ENCODE data around the gene BRD1. TPM values are rescaled to one million over a fixed set of nuclear protein-coding genes. Genes with fewer than 3 reads are reported as not detected.

Gene BRD1
- total RNA-seq, 1 experiment from 2014 or later: 19.1 TPM

GRCh38 chr22:49775191-49775866, 52.3 kb downstream of the BRD1 start:
- Histone ChIP-seq H3K9ac (ENCODE audit: low read length) (no peak overlapping the region), H3K27ac (ENCODE audit: low read length) (no peak overlapping the region), H2AFZ (ENCODE audit: low read length) (no peak overlapping the region), H3F3A (ENCODE audit: low read length, unreplicated experiment) (no peaks in the 10 kb centered on the region), H3K9me2 (replicated peaks; ENCODE audit: low read length) (no peaks in the 10 kb centered on the region), H3K4me1 (ENCODE audit: insufficient read depth, low read length) (no peaks in the 10 kb centered on the region), H3K4me2 (ENCODE audit: low read length) (no peak overlapping the region), H3K79me2 (ENCODE audit: low read length) (0 out of 2 replicates have a peak, but pooled peaks cover 3% of the 10 kb centered on the region), H3K4me3 (ENCODE audit: low read length) (no peak overlapping the region), H4K20me1 (ENCODE audit: low read length) (no peaks in the 10 kb centered on the region), H3K27me3 (ENCODE audit: low read length) (no peaks in the 10 kb centered on the region), H3K9me3 (ENCODE audit: low read length) (no peaks in the 10 kb centered on the region), H3K36me3 (ENCODE audit: low read depth, low read length) (peaks cover 7% of the 10 kb centered on the region; the same call in 1 of the 2 replicates)
- ChIA-PET CTCF (no interaction called here), POLR2A (ENCODE audit: unreplicated experiment) (no interaction called here)
- TF ChIP-seq EZH2 (IDR thresholded peaks at IDR 0.05; ENCODE audit: low read length, unreplicated experiment) (no peak), CTCF (conservative IDR thresholded peaks at IDR 0.05; ENCODE audit: low read depth, low read length) (no peak), EZH2phosphoT487 (IDR thresholded peaks at IDR 0.05; ENCODE audit: borderline replicate concordance, low read length) (no peak)
- no TSS peak for BruUV-seq (replicated peaks)
- ATAC-seq (no peak), DNase-seq (no peak)
- intact Hi-C loops (cut with micrococcal nuclease): no loop called here

GRCh38 chr22:49774499-49775151, 53.0 kb downstream of the BRD1 start:
- H3K27ac ChIP-seq (ENCODE audit: low read length): no peak overlapping the region
- H2AFZ ChIP-seq (ENCODE audit: low read length): no peak overlapping the region
- no peaks in the 10 kb centered on the region for H3K27me3 ChIP-seq (ENCODE audit: low read length)
- no peak for ATAC-seq
- no peaks in the 10 kb centered on the region for H3F3A ChIP-seq (ENCODE audit: low read length, unreplicated experiment)
- intact Hi-C loops (cut with micrococcal nuclease): no loop called here
- no peak overlapping the region for H3K9ac ChIP-seq (ENCODE audit: low read length)
- no peaks in the 10 kb centered on the region for H3K79me2 ChIP-seq (ENCODE audit: low read length)
- peaks cover 7% of the 10 kb centered on the region; the same call in 1 of the 2 replicates for H3K36me3 ChIP-seq (ENCODE audit: low read depth, low read length)
- H3K4me1 ChIP-seq (ENCODE audit: insufficient read depth, low read length): no peaks in the 10 kb centered on the region
- H3K9me3 ChIP-seq (ENCODE audit: low read length): no peaks in the 10 kb centered on the region
- no peak for TF ChIP-seq CTCF (conservative IDR thresholded peaks at IDR 0.05; ENCODE audit: low read depth, low read length)
- TF ChIP-seq EZH2phosphoT487 (IDR thresholded peaks at IDR 0.05; ENCODE audit: borderline replicate concordance, low read length): no peak
- no peak for TF ChIP-seq EZH2 (IDR thresholded peaks at IDR 0.05; ENCODE audit: low read length, unreplicated experiment)
- BruUV-seq (replicated peaks): no TSS peak
- H3K9me2 ChIP-seq (replicated peaks; ENCODE audit: low read length): no peaks in the 10 kb centered on the region
- ChIA-PET POLR2A (ENCODE audit: unreplicated experiment) (no interaction called here), CTCF (no interaction called here)
- no peak for DNase-seq
- H4K20me1 ChIP-seq (ENCODE audit: low read length): no peaks in the 10 kb centered on the region
- H3K4me3 ChIP-seq (ENCODE audit: low read length): no peak overlapping the region
- H3K4me2 ChIP-seq (ENCODE audit: low read length): no peak overlapping the region

GRCh38 chr22:49774046-49774445, 53.6 kb downstream of the BRD1 start:
- no peak overlapping the region for H3K4me3 ChIP-seq (ENCODE audit: low read length)
- ATAC-seq (no peak), DNase-seq (no peak)
- H3K4me2 ChIP-seq (ENCODE audit: low read length): no peak overlapping the region
- H4K20me1 ChIP-seq (ENCODE audit: low read length): no peaks in the 10 kb centered on the region
- H3K9ac ChIP-seq (ENCODE audit: low read length): no peak overlapping the region
- H3K36me3 ChIP-seq (ENCODE audit: low read depth, low read length): peaks cover 7% of the 10 kb centered on the region; the same call in 1 of the 2 replicates
- ChIA-PET POLR2A (ENCODE audit: unreplicated experiment) (no interaction called here), CTCF (no interaction called here)
- no peaks in the 10 kb centered on the region for H3K4me1 ChIP-seq (ENCODE audit: insufficient read depth, low read length)
- H3F3A ChIP-seq (ENCODE audit: low read length, unreplicated experiment): no peaks in the 10 kb centered on the region
- H3K9me3 ChIP-seq (ENCODE audit: low read length): no peaks in the 10 kb centered on the region
- H2AFZ ChIP-seq (ENCODE audit: low read length): no peak overlapping the region
- intact Hi-C loops (cut with micrococcal nuclease): no loop called here
- no peak overlapping the region for H3K27ac ChIP-seq (ENCODE audit: low read length)
- H3K27me3 ChIP-seq (ENCODE audit: low read length): no peaks in the 10 kb centered on the region
- no peaks in the 10 kb centered on the region for H3K9me2 ChIP-seq (replicated peaks; ENCODE audit: low read length)
- no peak for TF ChIP-seq CTCF (conservative IDR thresholded peaks at IDR 0.05; ENCODE audit: low read depth, low read length)
- no peak for TF ChIP-seq EZH2phosphoT487 (IDR thresholded peaks at IDR 0.05; ENCODE audit: borderline replicate concordance, low read length)
- TF ChIP-seq EZH2 (IDR thresholded peaks at IDR 0.05; ENCODE audit: low read length, unreplicated experiment): no peak
- BruUV-seq (replicated peaks): no TSS peak
- no peaks in the 10 kb centered on the region for H3K79me2 ChIP-seq (ENCODE audit: low read length)
